ENCODE results near the gene DPYSL3. TPM values are rescaled to one million over a fixed set of nuclear protein-coding genes. Genes with fewer than 3 reads are reported as not detected.

Gene DPYSL3
- total and polyA plus RNA-seq, 4 donors = 0.35 to 3.6 (median 1.7) TPM

- TF ChIP-seq MAX (IDR thresholded peaks at IDR 0.05) (no peak), GABPA (IDR thresholded peaks at IDR 0.05 in 1 of 2, conservative IDR thresholded peaks at IDR 0.05 in 1 of 2) (no peak), JUND (IDR thresholded peaks at IDR 0.05) (no peak), RXRA (IDR thresholded peaks at IDR 0.05) (no peak), EGR1 (IDR thresholded peaks at IDR 0.05; ENCODE audit: low read depth in 2 of 2) (no peak), YY1 (IDR thresholded peaks at IDR 0.05) (no peak), RAD21 (IDR thresholded peaks at IDR 0.05) (no peak), FOXA1 (IDR thresholded peaks at IDR 0.05) (no peak), TAF1 (conservative IDR thresholded peaks at IDR 0.05) (no peak)
- TF ChIP-seq, protein P1, sequence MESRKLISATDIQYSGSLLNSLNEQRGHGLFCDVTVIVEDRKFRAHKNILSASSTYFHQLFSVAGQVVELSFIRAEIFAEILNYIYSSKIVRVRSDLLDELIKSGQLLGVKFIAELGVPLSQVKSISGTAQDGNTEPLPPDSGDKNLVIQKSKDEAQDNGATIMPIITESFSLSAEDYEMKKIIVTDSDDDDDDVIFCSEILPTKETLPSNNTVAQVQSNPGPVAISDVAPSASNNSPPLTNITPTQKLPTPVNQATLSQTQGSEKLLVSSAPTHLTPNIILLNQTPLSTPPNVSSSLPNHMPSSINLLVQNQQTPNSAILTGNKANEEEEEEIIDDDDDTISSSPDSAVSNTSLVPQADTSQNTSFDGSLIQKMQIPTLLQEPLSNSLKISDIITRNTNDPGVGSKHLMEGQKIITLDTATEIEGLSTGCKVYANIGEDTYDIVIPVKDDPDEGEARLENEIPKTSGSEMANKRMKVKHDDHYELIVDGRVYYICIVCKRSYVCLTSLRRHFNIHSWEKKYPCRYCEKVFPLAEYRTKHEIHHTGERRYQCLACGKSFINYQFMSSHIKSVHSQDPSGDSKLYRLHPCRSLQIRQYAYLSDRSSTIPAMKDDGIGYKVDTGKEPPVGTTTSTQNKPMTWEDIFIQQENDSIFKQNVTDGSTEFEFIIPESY (IDR thresholded peaks at IDR 0.05) = no peak
- TF ChIP-seq, protein P2, sequence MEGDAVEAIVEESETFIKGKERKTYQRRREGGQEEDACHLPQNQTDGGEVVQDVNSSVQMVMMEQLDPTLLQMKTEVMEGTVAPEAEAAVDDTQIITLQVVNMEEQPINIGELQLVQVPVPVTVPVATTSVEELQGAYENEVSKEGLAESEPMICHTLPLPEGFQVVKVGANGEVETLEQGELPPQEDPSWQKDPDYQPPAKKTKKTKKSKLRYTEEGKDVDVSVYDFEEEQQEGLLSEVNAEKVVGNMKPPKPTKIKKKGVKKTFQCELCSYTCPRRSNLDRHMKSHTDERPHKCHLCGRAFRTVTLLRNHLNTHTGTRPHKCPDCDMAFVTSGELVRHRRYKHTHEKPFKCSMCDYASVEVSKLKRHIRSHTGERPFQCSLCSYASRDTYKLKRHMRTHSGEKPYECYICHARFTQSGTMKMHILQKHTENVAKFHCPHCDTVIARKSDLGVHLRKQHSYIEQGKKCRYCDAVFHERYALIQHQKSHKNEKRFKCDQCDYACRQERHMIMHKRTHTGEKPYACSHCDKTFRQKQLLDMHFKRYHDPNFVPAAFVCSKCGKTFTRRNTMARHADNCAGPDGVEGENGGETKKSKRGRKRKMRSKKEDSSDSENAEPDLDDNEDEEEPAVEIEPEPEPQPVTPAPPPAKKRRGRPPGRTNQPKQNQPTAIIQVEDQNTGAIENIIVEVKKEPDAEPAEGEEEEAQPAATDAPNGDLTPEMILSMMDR (IDR thresholded peaks at IDR 0.05; ENCODE audit: low read depth, low read length, missing input control) = no peak
- Histone ChIP-seq H3K27ac (ENCODE audit: low read depth in 1 of 2, low read length in 2 of 2) (no peak overlapping the region), H3K9ac (ENCODE audit: low read depth in 1 of 2, low read length in 2 of 2) (no peak overlapping the region)
Measured at GRCh38 chr5:147398860-147399259, 111.0 kb downstream of the DPYSL3 start.

DNA sequence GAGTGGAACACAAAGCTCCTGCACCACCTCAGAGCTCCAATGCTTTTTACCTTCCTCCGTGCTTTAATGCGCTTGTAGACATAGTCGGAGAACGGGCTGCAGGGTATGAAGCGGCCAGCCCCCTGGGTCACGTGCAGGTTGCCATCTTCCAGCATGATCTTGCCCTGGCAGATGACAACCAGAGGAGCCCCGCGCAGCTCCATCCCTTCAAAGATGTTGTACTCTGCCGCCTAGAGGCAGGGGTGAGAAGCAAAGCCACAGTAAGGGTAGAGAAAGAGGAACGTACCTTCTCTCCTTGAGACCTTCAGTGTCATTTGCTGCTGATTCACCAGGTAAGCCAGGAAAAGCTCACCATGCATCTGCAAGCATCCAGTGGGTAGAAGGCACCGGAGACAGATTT is 112.3 kb downstream of the DPYSL3 start:
- Histone ChIP-seq H3K9ac (ENCODE audit: low read depth in 1 of 2, low read length in 2 of 2) (no peak overlapping the region), H3K36me3 (ENCODE audit: control insufficient read depth in 4 of 4, insufficient read depth in 3 of 4, low read depth in 1 of 4, low read length in 3 of 4) (no peaks in the 10 kb centered on the region), H3K27me3 (ENCODE audit: control insufficient read depth in 4 of 4, insufficient read depth in 4 of 4, low read length in 3 of 4) (no peaks in the 10 kb centered on the region), H3K9me3 (ENCODE audit: control insufficient read depth in 4 of 4, low read length in 3 of 4) (no peaks in the 10 kb centered on the region), H3K27ac (ENCODE audit: low read depth in 1 of 2, low read length in 2 of 2) (no peak overlapping the region), H3K4me3 (ENCODE audit: low read depth in 1 of 3, low read length in 3 of 3) (no peak overlapping the region), H3K4me1 (ENCODE audit: control insufficient read depth in 4 of 4, insufficient read depth in 4 of 4, low read length in 3 of 4) (no peaks in the 10 kb centered on the region)
- TF ChIP-seq EGR1 (IDR thresholded peaks at IDR 0.05; ENCODE audit: low read depth in 2 of 2) = no peak
- no peak for TF ChIP-seq HNF4A (conservative IDR thresholded peaks at IDR 0.05)
- TF ChIP-seq SP1 (IDR thresholded peaks at IDR 0.05) = no peak
- TF ChIP-seq TAF1 (conservative IDR thresholded peaks at IDR 0.05) = no peak
- TF ChIP-seq NR2F2 (IDR thresholded peaks at IDR 0.05) = no peak
- TF ChIP-seq HNF4G (IDR thresholded peaks at IDR 0.05) = no peak
- TF ChIP-seq, protein P3, sequence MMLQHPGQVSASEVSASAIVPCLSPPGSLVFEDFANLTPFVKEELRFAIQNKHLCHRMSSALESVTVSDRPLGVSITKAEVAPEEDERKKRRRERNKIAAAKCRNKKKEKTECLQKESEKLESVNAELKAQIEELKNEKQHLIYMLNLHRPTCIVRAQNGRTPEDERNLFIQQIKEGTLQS (IDR thresholded peaks at IDR 0.05) = no peak
- 89% methylated on average over 11 of the region's 11 CpGs for WGBS
- DNase-seq (ENCODE audit: low spot score) = no peak

More at GRCh38 chr5:147398860-147399259, 111.0 kb downstream of the DPYSL3 start:
- Histone ChIP-seq H3K4me1 (ENCODE audit: control insufficient read depth in 4 of 4, insufficient read depth in 4 of 4, low read length in 3 of 4) (no peaks in the 10 kb centered on the region), H3K27me3 (ENCODE audit: control insufficient read depth in 4 of 4, insufficient read depth in 4 of 4, low read length in 3 of 4) (no peaks in the 10 kb centered on the region), H3K4me3 (ENCODE audit: low read depth in 1 of 3, low read length in 3 of 3) (no peak overlapping the region), H3K36me3 (ENCODE audit: control insufficient read depth in 4 of 4, insufficient read depth in 3 of 4, low read depth in 1 of 4, low read length in 3 of 4) (no peaks in the 10 kb centered on the region), H3K9me3 (ENCODE audit: control insufficient read depth in 4 of 4, low read length in 3 of 4) (no peaks in the 10 kb centered on the region)
- DNase-seq (ENCODE audit: low spot score) = no peak
- 92% methylated on average over 9 of the region's 9 CpGs for WGBS

Data from liver (tissue), 9 donors.